ENCODE results near the gene UNC5A. TPM values are rescaled to one million over a fixed set of nuclear protein-coding genes. Genes with fewer than 3 reads are reported as not detected.

Gene UNC5A
- total RNA-seq, 1 donor from 2014 or later: not detected

DNA sequence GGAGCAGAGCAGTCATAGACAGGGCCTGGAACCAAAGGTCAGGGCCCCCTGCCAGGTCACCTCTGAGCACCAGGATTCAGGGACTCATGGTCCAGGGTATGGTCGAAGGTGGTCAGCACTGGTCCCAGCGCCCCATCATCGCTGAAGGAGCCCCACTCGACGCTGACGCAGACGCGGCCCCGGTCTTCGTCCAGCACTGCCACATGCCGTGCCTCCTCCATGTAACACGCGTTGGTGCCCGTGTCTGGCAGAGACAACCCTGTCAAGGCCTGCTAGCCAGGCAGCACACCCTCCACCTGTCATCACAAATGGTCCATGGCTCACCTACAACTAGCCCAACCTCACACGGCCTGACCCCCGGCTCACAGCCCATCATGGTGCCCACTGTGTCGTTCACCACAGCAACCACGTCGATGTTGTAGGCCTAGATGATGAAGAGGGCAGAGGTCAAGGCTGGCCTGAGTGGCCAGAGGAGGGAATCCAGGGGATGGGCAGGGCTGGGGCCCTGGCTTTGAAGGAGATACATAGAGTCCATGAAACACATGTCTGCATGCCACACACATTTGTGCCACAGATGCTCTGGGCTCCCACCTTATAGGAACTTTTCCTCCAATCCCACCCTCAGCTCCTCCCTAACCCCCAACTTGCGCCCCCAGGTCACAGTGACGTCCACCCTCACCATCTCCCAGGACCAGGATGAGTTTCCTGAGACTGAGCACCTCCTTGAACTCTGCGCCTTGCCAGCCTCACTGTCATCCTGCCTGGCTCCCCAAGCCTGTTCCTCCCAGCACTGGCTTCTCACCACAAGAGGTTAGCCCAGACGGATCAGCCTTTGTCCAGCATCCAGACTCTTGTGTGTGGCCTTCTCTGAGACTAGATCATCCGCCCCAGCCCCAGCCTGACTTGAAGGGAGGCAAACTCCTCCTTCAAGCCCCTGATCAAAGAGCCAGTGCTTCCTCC, 79.2 kb downstream of the UNC5A start:
- no peaks in the 10 kb centered on the region for H3K9me3 Mint-ChIP-seq
- no peak overlapping the region for H3K4me3 Mint-ChIP-seq
- no peaks in the 10 kb centered on the region for H3K36me3 Mint-ChIP-seq (ENCODE audit: low read depth)
- CTCF ChIA-PET: no interaction called here
- DNase-seq: no peak
- POLR2A ChIA-PET: no interaction called here
- TF ChIP-seq, protein P1, sequence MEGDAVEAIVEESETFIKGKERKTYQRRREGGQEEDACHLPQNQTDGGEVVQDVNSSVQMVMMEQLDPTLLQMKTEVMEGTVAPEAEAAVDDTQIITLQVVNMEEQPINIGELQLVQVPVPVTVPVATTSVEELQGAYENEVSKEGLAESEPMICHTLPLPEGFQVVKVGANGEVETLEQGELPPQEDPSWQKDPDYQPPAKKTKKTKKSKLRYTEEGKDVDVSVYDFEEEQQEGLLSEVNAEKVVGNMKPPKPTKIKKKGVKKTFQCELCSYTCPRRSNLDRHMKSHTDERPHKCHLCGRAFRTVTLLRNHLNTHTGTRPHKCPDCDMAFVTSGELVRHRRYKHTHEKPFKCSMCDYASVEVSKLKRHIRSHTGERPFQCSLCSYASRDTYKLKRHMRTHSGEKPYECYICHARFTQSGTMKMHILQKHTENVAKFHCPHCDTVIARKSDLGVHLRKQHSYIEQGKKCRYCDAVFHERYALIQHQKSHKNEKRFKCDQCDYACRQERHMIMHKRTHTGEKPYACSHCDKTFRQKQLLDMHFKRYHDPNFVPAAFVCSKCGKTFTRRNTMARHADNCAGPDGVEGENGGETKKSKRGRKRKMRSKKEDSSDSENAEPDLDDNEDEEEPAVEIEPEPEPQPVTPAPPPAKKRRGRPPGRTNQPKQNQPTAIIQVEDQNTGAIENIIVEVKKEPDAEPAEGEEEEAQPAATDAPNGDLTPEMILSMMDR (IDR thresholded peaks at IDR 0.05): no peak
- H3K27ac Mint-ChIP-seq: no peak overlapping the region
- peaks cover 9% of the 10 kb centered on the region for H3K27me3 Mint-ChIP-seq
- ATAC-seq (ENCODE audit: low read depth): no peak
- H3K4me1 Mint-ChIP-seq: no peaks in the 10 kb centered on the region
- intact Hi-C loops (cut with micrococcal nuclease): no loop called here

- H3K4me1 Mint-ChIP-seq: no peaks in the 10 kb centered on the region
- H3K9me3 Mint-ChIP-seq: no peaks in the 10 kb centered on the region
- no peaks in the 10 kb centered on the region for H3K36me3 Mint-ChIP-seq (ENCODE audit: low read depth)
- TF ChIP-seq, protein P1 (IDR thresholded peaks at IDR 0.05): no peak
- CTCF ChIA-PET: no interaction called here
- H3K27me3 Mint-ChIP-seq: peaks cover 9% of the 10 kb centered on the region
- DNase-seq: no peak
- POLR2A ChIA-PET: no interaction called here
- no peak for ATAC-seq (ENCODE audit: low read depth)
- intact Hi-C loops (cut with micrococcal nuclease): no loop called here
- no peak overlapping the region for H3K27ac Mint-ChIP-seq
- no peak overlapping the region for H3K4me3 Mint-ChIP-seq
Observed at GRCh38 chr5:176890455-176891330, 80.3 kb downstream of the UNC5A start.

- Mint-ChIP-seq H3K9me3 (no peaks in the 10 kb centered on the region), H3K4me3 (no peak overlapping the region), H3K4me1 (no peaks in the 10 kb centered on the region), H3K27me3 (peaks cover 9% of the 10 kb centered on the region), H3K27ac (no peak overlapping the region), H3K36me3 (ENCODE audit: low read depth) (no peaks in the 10 kb centered on the region)
- ChIA-PET CTCF (no interaction called here), POLR2A (no interaction called here)
- DNase-seq (no peak), ATAC-seq (ENCODE audit: low read depth) (no peak)
- intact Hi-C loops (cut with micrococcal nuclease): no loop called here
- TF ChIP-seq, protein P1 (IDR thresholded peaks at IDR 0.05): no peak
Observed at GRCh38 chr5:176891331-176891958, 81.1 kb downstream of the UNC5A start.

DNA sequence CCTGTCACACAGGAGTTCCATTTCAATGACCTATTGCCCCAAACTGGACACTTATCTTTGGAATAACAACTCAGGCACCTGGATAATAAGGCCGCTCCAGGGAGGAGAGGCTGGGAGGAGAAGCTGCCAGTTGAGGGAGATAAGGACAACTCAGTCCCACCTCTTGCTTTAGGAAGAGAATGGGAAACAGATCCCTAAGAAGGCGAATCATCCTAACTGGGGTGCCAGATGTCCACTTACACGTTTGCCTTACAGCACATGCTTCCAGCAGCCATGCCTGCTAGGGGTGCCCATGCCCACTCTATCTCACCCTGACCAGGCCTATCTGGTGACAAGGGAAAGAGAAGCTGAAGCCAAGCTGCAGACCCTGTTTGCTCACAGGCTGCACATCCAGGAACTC, 82.3 kb downstream of the UNC5A start:
- H3K9me3 Mint-ChIP-seq: no peaks in the 10 kb centered on the region
- CTCF ChIA-PET: no interaction called here
- ATAC-seq (ENCODE audit: low read depth) (no peak), DNase-seq (no peak)
- no peaks in the 10 kb centered on the region for H3K4me1 Mint-ChIP-seq
- intact Hi-C loops (cut with micrococcal nuclease): no loop called here
- POLR2A ChIA-PET: no interaction called here
- no peak overlapping the region for H3K4me3 Mint-ChIP-seq
- H3K27me3 Mint-ChIP-seq: peaks cover 9% of the 10 kb centered on the region
- H3K36me3 Mint-ChIP-seq (ENCODE audit: low read depth): no peaks in the 10 kb centered on the region
- H3K27ac Mint-ChIP-seq: no peak overlapping the region
- TF ChIP-seq, protein P1 (IDR thresholded peaks at IDR 0.05): no peak

Measured in activated B cell treated with CpG ODN at 0.5 μM for 24 hours (primary cell).